H9 (cell line): Measurements from ENCODE around the gene CDH13. TPM values are rescaled to one million over a fixed set of nuclear protein-coding genes. Genes with fewer than 3 reads are reported as not detected.

ENCODE experiments used
- DNase-seq: peaks from one replicate; pipeline ENCODE4 v3.0.0-alpha.2; 2017
- H2AFZ ChIP-seq: one replicate; pipeline ENCODE4 v1.6.1; 2013; ENCODE audit warnings: mild to moderate bottlenecking, low read length, control low read depth, moderate library complexity
- H2AK5ac ChIP-seq: 2 replicates; pipeline ENCODE4 v1.6.1; 2013; ENCODE audit warnings: low read length, control low read depth, mixed read lengths; ENCODE audit not compliant: insufficient read length
- H2BK120ac ChIP-seq: one replicate; pipeline ENCODE4 v1.6.1; 2013; ENCODE audit warnings: low read depth, mild to moderate bottlenecking, low read length, control low read depth, inconsistent platforms; ENCODE audit not compliant: poor library complexity, severe bottlenecking
- H2BK12ac ChIP-seq: 2 replicates; pipeline ENCODE4 v1.6.1; 2013; ENCODE audit warnings: low read length, control low read depth, mixed read lengths, low read depth; ENCODE audit not compliant: insufficient read length
- H2BK15ac ChIP-seq: 2 replicates; pipeline ENCODE4 v1.6.1; 2013; ENCODE audit warnings: low read depth, low read length, control low read depth
- H2BK20ac ChIP-seq: one replicate; pipeline ENCODE4 v1.6.1; 2013; ENCODE audit warnings: low read depth, mild to moderate bottlenecking, low read length, control low read depth, inconsistent platforms; ENCODE audit not compliant: poor library complexity, severe bottlenecking
- H2BK5ac ChIP-seq: 2 replicates; pipeline ENCODE4 v1.6.1; 2013; ENCODE audit warnings: low read length, control low read depth, mixed read lengths; ENCODE audit not compliant: insufficient read length
- H3K14ac ChIP-seq: 2 replicates; pipeline ENCODE4 v1.6.1; 2013; ENCODE audit warnings: low read length, control low read depth; ENCODE audit not compliant: insufficient read depth
- H3K18ac ChIP-seq: 2 replicates; pipeline ENCODE4 v1.6.1; 2013; ENCODE audit warnings: low read depth, mild to moderate bottlenecking, mixed read lengths, low read length, control low read depth; ENCODE audit not compliant: insufficient read length
- H3K23ac ChIP-seq: 2 replicates; pipeline ENCODE4 v1.6.1; 2013; ENCODE audit warnings: low read length, control low read depth, mixed read lengths, low read depth; ENCODE audit not compliant: insufficient read length
- H3K23me2 ChIP-seq: 2 replicates; pipeline ENCODE4 v1.6.1; 2013; ENCODE audit warnings: low read depth, mild to moderate bottlenecking, mixed read lengths, low read length, control low read depth; ENCODE audit not compliant: insufficient read length, poor library complexity, severe bottlenecking
- H3K27ac ChIP-seq: 2 replicates; pipeline ENCODE4 v1.5.1; 2013; ENCODE audit warnings: low read length, control low read depth, mixed read lengths, low read depth; ENCODE audit not compliant: insufficient read length
- H3K27me3 ChIP-seq: 2 replicates; pipeline ENCODE4 v1.6.1; 2013; ENCODE audit warnings: low read length, control low read depth, inconsistent platforms; ENCODE audit not compliant: insufficient read depth
- H3K4ac ChIP-seq: 2 replicates; pipeline ENCODE4 v1.6.1; 2013; ENCODE audit warnings: low read depth, mild to moderate bottlenecking, control low read depth, inconsistent platforms, low read length, moderate library complexity
- H3K4me1 ChIP-seq: 2 replicates; pipeline ENCODE4 v1.6.1; 2013; ENCODE audit warnings: low read length, control low read depth, inconsistent platforms; ENCODE audit not compliant: insufficient read depth
- H3K4me2 ChIP-seq: 2 replicates; pipeline ENCODE4 v1.6.1; 2013; ENCODE audit warnings: low read length, control low read depth, mixed read lengths; ENCODE audit not compliant: insufficient read length, insufficient read depth
- H3K56ac ChIP-seq: 2 replicates; pipeline ENCODE4 v1.6.1; 2013; ENCODE audit warnings: low read depth, mild to moderate bottlenecking, mixed read lengths, low read length, control low read depth; ENCODE audit not compliant: insufficient read length
- H3K79me1 ChIP-seq: 2 replicates; pipeline ENCODE4 v1.6.1; 2013; ENCODE audit warnings: low read depth, mild to moderate bottlenecking, moderate library complexity, low read length, control low read depth, inconsistent platforms; ENCODE audit not compliant: insufficient read depth, poor library complexity, severe bottlenecking
- H3K79me2 ChIP-seq: 2 replicates; pipeline ENCODE4 v1.6.1; 2013; ENCODE audit warnings: low read length, control low read depth, inconsistent platforms; ENCODE audit not compliant: insufficient read depth
- H3K9ac ChIP-seq: 2 replicates; pipeline ENCODE4 v1.6.1; 2013; ENCODE audit warnings: low read length, control low read depth, mixed read lengths; ENCODE audit not compliant: insufficient read length; ENCODE audit errors: extremely low read depth
- H3K9me3 ChIP-seq: one replicate; pipeline ENCODE4 v1.6.1; 2013; ENCODE audit warnings: low read depth, low read length, inconsistent platforms; ENCODE audit not compliant: control insufficient read depth
- H3T11ph ChIP-seq: one replicate; pipeline ENCODE4 v1.6.1; 2013; ENCODE audit warnings: mild to moderate bottlenecking, low read length, control low read depth, inconsistent platforms
- H4K20me1 ChIP-seq: one replicate; pipeline ENCODE4 v1.6.1; 2013; ENCODE audit not compliant: control insufficient read depth, insufficient read length, insufficient read depth
- H4K5ac ChIP-seq: 2 replicates; pipeline ENCODE4 v1.6.1; 2013; ENCODE audit warnings: low read depth, mild to moderate bottlenecking, mixed read lengths, low read length, control low read depth; ENCODE audit not compliant: insufficient read length
- H4K8ac ChIP-seq: replicated peaks from 2 replicates; pipeline ENCODE4 v1.6.1; 2013; ENCODE audit warnings: low read length, control low read depth, mixed read lengths, low read depth; ENCODE audit not compliant: insufficient read length
- H4K91ac ChIP-seq: 2 replicates; pipeline ENCODE4 v1.6.1; 2013; ENCODE audit warnings: low read depth, mild to moderate bottlenecking, moderate library complexity, mixed read lengths, low read length, control low read depth; ENCODE audit not compliant: insufficient read length
- H3K27ac Mint-ChIP-seq, 3 experiments: 2 replicates in 2 of 3; 3 replicates in 1 of 3; pipeline ENCODE4 v1.8.0; 2020 to 2021; ENCODE audit warnings: mixed read lengths in 3 of 3, mild to moderate bottlenecking in 1 of 3, moderate library complexity in 1 of 3
- H3K27me3 Mint-ChIP-seq: 2 replicates; pipeline ENCODE4 v1.8.0; 2021; ENCODE audit warnings: low read depth, mild to moderate bottlenecking, moderate library complexity, mixed read lengths
- H3K36me3 Mint-ChIP-seq, 3 experiments: 2 replicates in 2 of 3; 3 replicates in 1 of 3; pipeline ENCODE4 v1.8.0; 2020 to 2021; ENCODE audit warnings: low read depth in 3 of 3, mixed read lengths in 3 of 3; ENCODE audit not compliant: insufficient read depth in 1 of 3
- H3K4me1 Mint-ChIP-seq, 2 experiments: 2 replicates each; pipeline ENCODE4 v1.8.0; 2020; ENCODE audit warnings: mixed read lengths in 2 of 2
- H3K4me3 Mint-ChIP-seq, 2 experiments: 2 replicates in 1 of 2; 3 replicates in 1 of 2; pipeline ENCODE4 v1.8.0; 2020 to 2021; ENCODE audit warnings: mild to moderate bottlenecking in 2 of 2, mixed read lengths in 2 of 2, moderate library complexity in 1 of 2
- H3K9me3 Mint-ChIP-seq, 2 experiments: 2 replicates in 1 of 2; 3 replicates in 1 of 2; pipeline ENCODE4 v1.8.0; 2020; ENCODE audit warnings: mild to moderate bottlenecking in 2 of 2, mixed read lengths in 2 of 2, moderate library complexity in 1 of 2
- CTCF ChIP-seq: fragments of 200-600 bp; sonication (generic); conservative IDR thresholded peaks from 3 replicates; pipeline ENCODE4 v1.8.0; 2021; ENCODE audit warnings: antibody characterized with exemption, mild to moderate bottlenecking
- WGBS: extraction: QIAGEN DNeasy Blood & Tissue Kit; methylation state at CpG from one replicate; pipeline ENCODE4 v1.1.7; 2013; ENCODE audit warnings: missing lambda C conversion rate, low lambda C conversion rate, mixed read lengths; ENCODE audit not compliant: insufficient read length; ENCODE audit errors: extremely low coverage; 5-methylcytosine and 5-hydroxymethylcytosine counted together
- total RNA-seq: library from RNA; stranded (reverse); gene quantifications from 2 replicates; pipeline ENCODE4 v1.2.1, GENCODE V29; 2021

Gene CDH13
- total RNA-seq, 1 experiment from 2014 or later = 1.5 TPM

- no peak overlapping the region for H3K9ac ChIP-seq
- no peak overlapping the region for H3K4ac ChIP-seq
- no CpG with 5 or more reads among the region's 3 CpGs for WGBS
Measured at GRCh38 chr16:82720414-82720813, 93.6 kb downstream of the CDH13 start.

More at GRCh38 chr16:82720414-82720813, 93.6 kb downstream of the CDH13 start:
- Mint-ChIP-seq H3K27ac (no peak overlapping the region), H3K36me3 (peaks cover 0 to 5% (median 4%) of the 10 kb centered on the region in 3 experiments; a peak in 4 of 7 replicates), H3K4me3 (no peak overlapping the region), H3K27me3 (peaks cover 4% of the 10 kb centered on the region), H3K9me3 (peaks cover 3 to 7% of the 10 kb centered on the region in 2 experiments; a peak in 3 of 5 replicates), H3K4me1 (peaks cover 12% of the 10 kb centered on the region in 2 experiments)
- no peak overlapping the region for H2BK5ac ChIP-seq
- H2BK15ac ChIP-seq = no peak overlapping the region
- no peak overlapping the region for H3K27ac ChIP-seq
- H3K18ac ChIP-seq = no peak overlapping the region
- no peak overlapping the region for H4K8ac ChIP-seq
- no peak overlapping the region for H2BK120ac ChIP-seq
- H3K23ac ChIP-seq = no peak overlapping the region
- H3K79me2 ChIP-seq = no peaks in the 10 kb centered on the region; the same call in 1 of the 2 replicates
- no peaks in the 10 kb centered on the region for H3K9me3 ChIP-seq
- H3K56ac ChIP-seq = no peak overlapping the region
- H4K5ac ChIP-seq = no peak overlapping the region
- H3K23me2 ChIP-seq = no peaks in the 10 kb centered on the region
- no peak overlapping the region for H4K91ac ChIP-seq
- TF ChIP-seq CTCF = no peak
- H2BK20ac ChIP-seq = no peak overlapping the region
- no peak overlapping the region for H2AFZ ChIP-seq
- H2AK5ac ChIP-seq = no peak overlapping the region
- H3K79me1 ChIP-seq = no peaks in the 10 kb centered on the region
- H3K4me1 ChIP-seq = no peaks in the 10 kb centered on the region; the same call in 1 of the 2 replicates
- no peak for DNase-seq
- no peak overlapping the region for H2BK12ac ChIP-seq
- H4K20me1 ChIP-seq = no peaks in the 10 kb centered on the region
- no peak overlapping the region for H3K14ac ChIP-seq
- no peak overlapping the region for H3K4me2 ChIP-seq
- H3T11ph ChIP-seq = no peak overlapping the region
- H3K27me3 ChIP-seq = no peaks in the 10 kb centered on the region
